Naive thymus-derived CD4-positive, alpha-beta T cell (primary cell): ENCODE data around the gene MTERF4. TPM values are rescaled to one million over a fixed set of nuclear protein-coding genes. Genes with fewer than 3 reads are reported as not detected.

Experiments used
- ATAC-seq: fragments of 150-1000 bp; cut with Tn5 transposase; 2 replicates; pipeline ENCODE4 v1.10.0; 2021; ENCODE audit warnings: mild to moderate bottlenecking, moderate library complexity
- CTCF ChIA-PET: fragments of 350-600 bp; sonication (Branson Sonifier 250); formaldehyde crosslinking; loops from one replicate; lab custom pipeline; 2021; ENCODE audit warnings: antibody characterized with exemption; lab: Charles Lee
- POLR2A ChIA-PET: fragments of 350-600 bp; sonication (Branson Sonifier 250); formaldehyde crosslinking; loops from one replicate; lab custom pipeline; 2021; ENCODE audit warnings: antibody characterized with exemption, inconsistent platforms; lab: Charles Lee
- DNase-seq, 9 donors: peaks; one replicate each; pipeline versions ENCODE4 v3.0.0 to v3.0.0-alpha.2; 2020 to 2022; ENCODE audit warnings: mixed read lengths in 1 of 9
- H3K27ac ChIP-seq: one replicate; pipeline ENCODE4 v1.7.0; 2013; ENCODE audit warnings: mild to moderate bottlenecking, low read depth, low read length, moderate library complexity
- H3K27me3 ChIP-seq, 2 donors: one replicate each; pipeline ENCODE4 v1.7.0; 2013; ENCODE audit warnings: low read length in 2 of 2, mild to moderate bottlenecking in 2 of 2, moderate library complexity in 2 of 2; ENCODE audit not compliant: control insufficient read depth in 2 of 2, insufficient read depth in 2 of 2
- H3K36me3 ChIP-seq, 3 experiments: 1 replicate in 2 of 3; 2 replicates in 1 of 3; pipeline ENCODE4 v1.7.0; 2013; ENCODE audit warnings: low read length in 3 of 3, mild to moderate bottlenecking in 3 of 3, moderate library complexity in 1 of 3; ENCODE audit not compliant: insufficient read depth in 3 of 3, control insufficient read depth in 2 of 3
- H3K4me1 ChIP-seq, 2 donors: one replicate each; pipeline ENCODE4 v1.7.0; 2013; ENCODE audit warnings: low read length in 2 of 2, mild to moderate bottlenecking in 2 of 2, moderate library complexity in 1 of 2; ENCODE audit not compliant: control insufficient read depth in 2 of 2, insufficient read depth in 2 of 2
- H3K4me3 ChIP-seq: 2 replicates; pipeline ENCODE4 v1.7.0; 2013; ENCODE audit warnings: mild to moderate bottlenecking, low read length
- H3K9me3 ChIP-seq, 3 experiments: 1 replicate in 2 of 3; 2 replicates in 1 of 3; pipeline ENCODE4 v1.7.0; 2013; ENCODE audit warnings: low read length in 3 of 3; ENCODE audit not compliant: control insufficient read depth in 2 of 3
- H3K27ac Mint-ChIP-seq, 9 donors: one replicate each; pipeline ENCODE4 v1.8.0; 2020 to 2022; ENCODE audit warnings: mixed read lengths in 9 of 9, mild to moderate bottlenecking in 8 of 9, moderate library complexity in 5 of 9, inconsistent platforms in 2 of 9
- H3K27me3 Mint-ChIP-seq, 5 donors: one replicate each; pipeline ENCODE4 v1.8.0; 2021 to 2022; ENCODE audit warnings: mixed read lengths in 5 of 5, mild to moderate bottlenecking in 1 of 5
- H3K36me3 Mint-ChIP-seq, 5 donors: one replicate each; pipeline ENCODE4 v1.8.0; 2020 to 2022; ENCODE audit warnings: mixed read lengths in 5 of 5, mild to moderate bottlenecking in 3 of 5, inconsistent platforms in 1 of 5
- H3K4me1 Mint-ChIP-seq, 7 donors: one replicate each; pipeline ENCODE4 v1.8.0; 2020 to 2022; ENCODE audit warnings: mixed read lengths in 7 of 7, mild to moderate bottlenecking in 3 of 7, inconsistent platforms in 1 of 7
- H3K4me3 Mint-ChIP-seq, 10 donors: one replicate each; pipeline ENCODE4 v1.8.0; 2020 to 2022; ENCODE audit warnings: mild to moderate bottlenecking in 10 of 10, mixed read lengths in 10 of 10, moderate library complexity in 6 of 10, inconsistent platforms in 2 of 10
- H3K9me3 Mint-ChIP-seq, 11 donors: one replicate each; pipeline ENCODE4 v1.8.0; 2020 to 2022; ENCODE audit warnings: mixed read lengths in 11 of 11, mild to moderate bottlenecking in 4 of 11, inconsistent platforms in 1 of 11, moderate library complexity in 1 of 11
- intact Hi-C, 2 donors: fragments of 100-400 bp; cut with micrococcal nuclease; formaldehyde crosslinking; loops; one replicate each; pipeline ENCODE4 v1.15.1; 2023
- polyA plus RNA-seq, 2 donors: library from polyadenylated mRNA; unstranded; fragments of 300-500 nt; fragmentation: Illumina TruSeq; gene quantifications; one replicate each; pipeline ENCODE4 v1.2.3, GENCODE V29; 2021
- total RNA-seq, 6 experiments: library from RNA in 5 of 6; stranded (reverse) in 5 of 6; gene quantifications; 1 replicate in 5 of 6; 2 replicates in 1 of 6; pipeline ENCODE4 v1.2.3 and lab custom pipeline; 2021 to 2026

The MTERF4 gene
- total and polyA plus RNA-seq, 7 experiments from 2014 or later: 45.3 to 214 (median 82.3) TPM

DNA sequence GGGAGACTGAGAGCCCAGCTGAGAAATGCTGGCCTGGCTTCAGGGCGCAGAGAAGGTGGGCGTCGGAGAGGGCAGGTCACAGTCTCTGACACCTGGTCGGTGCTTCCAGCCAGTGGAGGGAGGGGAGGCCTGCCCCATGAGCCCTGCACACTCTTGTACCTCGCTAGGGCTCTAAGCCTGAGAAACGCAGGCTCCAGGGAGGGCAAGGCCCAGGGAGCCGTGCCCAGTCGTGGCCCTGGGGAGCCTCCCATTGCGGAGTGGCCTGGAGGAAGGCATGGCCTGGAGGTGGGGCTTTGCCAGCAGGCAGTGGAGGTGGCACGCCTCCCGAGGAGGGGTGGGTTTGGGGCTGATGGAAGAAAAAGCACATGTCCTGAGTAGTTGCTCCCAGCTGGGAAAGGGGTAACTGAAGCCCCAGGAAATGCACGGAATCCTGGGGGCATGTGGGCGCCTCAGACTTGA, 39.0 kb downstream of the MTERF4 start:
- Mint-ChIP-seq H3K4me3 (peak overlapping the region in 2 of 10 donors; percentile 55 to 76), H3K4me1 (peaks cover 0 to 9% (median 0%) of the 10 kb centered on the region in 7 donors), H3K27ac (no peak overlapping the region), H3K9me3 (no peaks in the 10 kb centered on the region), H3K27me3 (peaks cover 0 to 5% (median 0%) of the 10 kb centered on the region in 5 donors), H3K36me3 (no peaks in the 10 kb centered on the region)
- Histone ChIP-seq H3K4me1 (peaks cover 0 to 8% of the 10 kb centered on the region in 2 donors), H3K27me3 (no peaks in the 10 kb centered on the region), H3K4me3 (no peak overlapping the region), H3K36me3 (no peaks in the 10 kb centered on the region), H3K27ac (no peak overlapping the region), H3K9me3 (no peaks in the 10 kb centered on the region)
- ChIA-PET CTCF (no interaction called here), POLR2A (interaction anchor here (1.0 kb wide), 1 partner anchor 39 kb away, joined by 5 read pairs; the partner anchor contains the start of gene MTERF4)
- DNase-seq: no peak
- intact Hi-C loops: loop anchor here in 1 of 2 donors (5.0 kb wide), 1 partner anchor 81 kb away; no protein-coding TSS in a partner anchor
- no peak for ATAC-seq

DNA sequence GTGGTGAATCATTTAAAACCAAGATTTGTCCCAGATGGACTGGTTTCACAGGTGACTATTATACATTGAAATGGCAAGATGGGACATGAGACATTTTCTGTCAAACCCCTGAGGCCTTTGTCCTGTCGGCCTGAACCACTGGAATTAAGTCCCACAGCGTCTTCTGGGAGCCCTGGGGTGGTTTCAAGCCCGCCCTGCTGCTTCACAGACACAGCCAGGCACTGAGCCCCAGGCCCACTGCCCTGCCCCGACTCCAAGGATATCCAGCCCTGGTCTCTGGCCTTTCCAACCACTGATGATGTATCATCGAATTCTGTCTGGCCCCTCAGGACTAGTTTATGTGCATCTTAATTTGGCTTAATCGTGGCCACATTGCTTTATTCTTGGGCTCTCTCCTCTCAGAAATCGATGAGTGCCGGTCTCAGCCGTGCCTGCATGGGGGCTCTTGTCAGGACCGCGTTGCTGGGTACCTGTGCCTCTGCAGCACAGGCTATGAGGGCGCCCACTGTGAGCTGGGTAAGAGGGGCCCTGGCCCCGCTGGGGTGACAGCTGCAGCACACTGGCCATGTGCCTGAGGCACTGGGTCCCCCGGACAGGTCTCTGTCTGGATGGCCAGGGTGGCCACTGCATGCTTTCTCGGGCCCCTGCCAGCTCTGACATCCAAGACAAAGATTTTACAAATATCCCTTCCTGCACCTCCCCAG, 39.5 kb downstream of the MTERF4 start:
- Histone ChIP-seq H3K4me1 (peaks cover 0 to 8% of the 10 kb centered on the region in 2 donors), H3K4me3 (no peak overlapping the region), H3K9me3 (no peaks in the 10 kb centered on the region), H3K27ac (no peak overlapping the region), H3K27me3 (no peaks in the 10 kb centered on the region), H3K36me3 (no peaks in the 10 kb centered on the region)
- intact Hi-C loops: loop anchor here in 1 of 2 donors (5.0 kb wide), 1 partner anchor 80 kb away; no protein-coding TSS in a partner anchor
- Mint-ChIP-seq H3K27ac (peak overlapping the region in 1 of 9 donors; percentile 1), H3K36me3 (no peaks in the 10 kb centered on the region), H3K4me3 (peak overlapping the region in 1 of 10 donors; percentile 76), H3K4me1 (peaks cover 0 to 9% (median 0%) of the 10 kb centered on the region in 7 donors), H3K9me3 (no peaks in the 10 kb centered on the region), H3K27me3 (peaks cover 0 to 5% (median 0%) of the 10 kb centered on the region in 5 donors)
- CTCF ChIA-PET: no interaction called here
- POLR2A ChIA-PET: no interaction called here
- DNase-seq (no peak), ATAC-seq (no peak)

DNA sequence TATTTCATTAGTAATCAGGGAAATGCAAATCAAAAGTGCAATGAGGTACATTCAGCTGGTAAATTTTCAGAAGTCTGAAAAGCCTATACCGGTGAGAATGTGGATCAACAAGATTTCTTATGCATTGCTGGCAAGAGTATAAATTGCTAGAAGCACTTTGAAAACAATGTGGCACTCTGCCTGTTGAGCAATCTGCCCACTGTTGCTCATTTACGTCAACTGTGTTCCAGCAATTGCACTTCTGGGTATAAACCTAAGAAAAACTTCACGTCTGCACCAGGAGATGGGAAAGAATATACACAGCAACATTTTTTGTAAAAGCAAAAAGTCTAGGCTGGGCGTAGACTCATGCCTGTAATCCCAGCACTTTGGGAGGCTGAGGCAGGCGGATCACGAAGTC, 40.8 kb downstream of the MTERF4 start:
- peaks cover 0 to 9% (median 0%) of the 10 kb centered on the region in 7 donors for H3K4me1 Mint-ChIP-seq
- H3K27me3 Mint-ChIP-seq: peaks cover 0 to 5% (median 0%) of the 10 kb centered on the region in 5 donors
- H3K9me3 Mint-ChIP-seq: no peaks in the 10 kb centered on the region
- Histone ChIP-seq H3K36me3 (no peaks in the 10 kb centered on the region), H3K27ac (no peak overlapping the region), H3K9me3 (no peaks in the 10 kb centered on the region), H3K4me3 (no peak overlapping the region), H3K4me1 (peaks cover 0 to 8% of the 10 kb centered on the region in 2 donors), H3K27me3 (no peaks in the 10 kb centered on the region)
- H3K36me3 Mint-ChIP-seq: peaks cover 0 to 2% (median 0%) of the 10 kb centered on the region in 5 donors
- intact Hi-C loops: loop anchor here in 1 of 2 donors (5.0 kb wide), 1 partner anchor 79 kb away; no protein-coding TSS in a partner anchor
- ChIA-PET CTCF (no interaction called here), POLR2A (no interaction called here)
- DNase-seq: no peak
- no peak for ATAC-seq
- H3K27ac Mint-ChIP-seq: peak overlapping the region in 1 of 9 donors; percentile 45
- H3K4me3 Mint-ChIP-seq: peak overlapping the region in 1 of 10 donors; percentile 1

DNA sequence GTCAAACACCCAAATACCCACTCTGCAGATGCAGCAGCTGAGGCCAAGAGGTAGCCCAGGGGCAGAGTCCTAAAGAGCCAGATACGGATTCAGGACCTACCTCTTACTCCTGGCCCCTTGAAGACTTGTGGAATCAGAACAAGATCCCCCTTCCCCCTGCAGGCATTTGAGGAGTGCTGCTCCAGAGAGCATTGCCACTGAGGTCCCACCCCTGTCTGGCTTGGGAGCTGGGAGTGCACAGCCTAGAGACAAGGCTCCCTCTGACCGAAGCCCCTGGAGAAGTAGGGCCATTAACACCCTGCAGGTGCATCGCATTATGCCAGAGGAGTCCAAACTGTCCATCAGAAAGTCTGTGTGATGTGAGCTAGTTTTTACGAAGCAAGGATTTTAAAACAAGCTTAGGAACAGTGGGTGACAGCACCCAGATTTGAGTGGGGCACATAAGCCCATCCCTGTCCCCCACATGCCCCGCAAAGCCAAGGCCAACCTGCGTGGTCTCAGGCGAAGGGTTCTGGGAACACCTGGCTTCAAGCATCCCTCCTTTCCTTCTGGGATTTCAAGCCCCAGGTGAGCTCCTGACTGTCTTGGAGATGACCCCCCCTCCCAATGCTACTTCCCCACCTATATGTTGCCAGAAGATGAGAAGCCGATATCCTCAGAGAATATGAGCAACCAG, 48.4 kb downstream of the MTERF4 start:
- no peak overlapping the region for H3K4me3 Mint-ChIP-seq
- no peaks in the 10 kb centered on the region for H3K9me3 Mint-ChIP-seq
- ChIA-PET POLR2A (interaction anchor here (1.1 kb wide), 1 partner anchor 17 kb away, joined by 3 read pairs; no protein-coding TSS in a partner anchor), CTCF (no interaction called here)
- DNase-seq (no peak), ATAC-seq (no peak)
- H3K36me3 ChIP-seq: no peaks in the 10 kb centered on the region
- no peaks in the 10 kb centered on the region for H3K27me3 Mint-ChIP-seq
- no peaks in the 10 kb centered on the region for H3K27me3 ChIP-seq
- no peaks in the 10 kb centered on the region for H3K9me3 ChIP-seq
- H3K4me3 ChIP-seq: no peak overlapping the region
- peaks cover 0 to 4% (median 0%) of the 10 kb centered on the region in 7 donors for H3K4me1 Mint-ChIP-seq
- H3K36me3 Mint-ChIP-seq: peaks cover 0 to 9% (median 0%) of the 10 kb centered on the region in 5 donors
- H3K27ac ChIP-seq: no peak overlapping the region
- no peaks in the 10 kb centered on the region for H3K4me1 ChIP-seq
- intact Hi-C loops: no loop called here
- H3K27ac Mint-ChIP-seq: peak overlapping the region in 1 of 9 donors; percentile 45

DNA sequence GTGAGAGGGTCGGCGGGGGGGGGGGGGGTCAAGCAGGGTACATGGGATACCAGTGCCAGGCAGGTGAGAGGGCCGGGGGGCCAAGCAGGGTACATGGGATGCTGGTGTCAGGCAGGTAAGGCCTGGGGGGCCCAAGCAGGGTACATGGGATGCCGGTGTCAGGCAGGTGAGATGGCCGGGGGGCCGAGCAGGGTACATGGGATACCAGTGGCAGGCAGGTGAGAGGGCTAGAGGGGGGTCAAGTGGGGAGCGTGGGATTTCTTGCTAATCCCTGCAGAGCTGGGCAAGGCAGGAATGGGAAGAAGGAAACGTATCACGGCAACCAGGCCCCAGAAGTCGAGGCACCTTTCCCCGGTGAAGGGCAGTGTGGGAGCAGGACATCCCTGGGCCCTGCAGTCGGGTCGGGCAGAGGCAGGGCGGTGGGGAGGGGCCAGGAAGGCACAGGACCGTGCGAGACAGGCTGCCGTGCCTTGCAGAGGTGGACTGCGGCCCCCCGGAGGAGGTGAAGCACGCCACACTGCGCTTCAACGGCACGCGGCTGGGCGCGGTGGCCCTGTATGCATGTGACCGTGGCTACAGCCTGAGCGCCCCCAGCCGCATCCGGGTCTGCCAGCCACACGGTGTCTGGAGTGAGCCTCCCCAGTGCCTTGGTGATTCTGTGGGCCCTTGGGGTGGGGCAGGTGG, 49.3 kb downstream of the MTERF4 start:
- no peaks in the 10 kb centered on the region for H3K36me3 ChIP-seq
- H3K4me1 ChIP-seq: no peaks in the 10 kb centered on the region
- H3K27me3 ChIP-seq: no peaks in the 10 kb centered on the region
- H3K27ac ChIP-seq: no peak overlapping the region
- peaks cover 0 to 2% (median 0%) of the 10 kb centered on the region in 7 donors for H3K4me1 Mint-ChIP-seq
- ChIA-PET POLR2A (no interaction called here), CTCF (no interaction called here)
- H3K36me3 Mint-ChIP-seq: peaks cover 0 to 9% (median 0%) of the 10 kb centered on the region in 5 donors
- DNase-seq (no peak), ATAC-seq (no peak)
- H3K4me3 ChIP-seq: no peak overlapping the region
- H3K27ac Mint-ChIP-seq: no peak overlapping the region
- no peaks in the 10 kb centered on the region for H3K27me3 Mint-ChIP-seq
- H3K4me3 Mint-ChIP-seq: no peak overlapping the region
- H3K9me3 ChIP-seq: no peaks in the 10 kb centered on the region
- intact Hi-C loops: no loop called here
- H3K9me3 Mint-ChIP-seq: no peaks in the 10 kb centered on the region

DNA sequence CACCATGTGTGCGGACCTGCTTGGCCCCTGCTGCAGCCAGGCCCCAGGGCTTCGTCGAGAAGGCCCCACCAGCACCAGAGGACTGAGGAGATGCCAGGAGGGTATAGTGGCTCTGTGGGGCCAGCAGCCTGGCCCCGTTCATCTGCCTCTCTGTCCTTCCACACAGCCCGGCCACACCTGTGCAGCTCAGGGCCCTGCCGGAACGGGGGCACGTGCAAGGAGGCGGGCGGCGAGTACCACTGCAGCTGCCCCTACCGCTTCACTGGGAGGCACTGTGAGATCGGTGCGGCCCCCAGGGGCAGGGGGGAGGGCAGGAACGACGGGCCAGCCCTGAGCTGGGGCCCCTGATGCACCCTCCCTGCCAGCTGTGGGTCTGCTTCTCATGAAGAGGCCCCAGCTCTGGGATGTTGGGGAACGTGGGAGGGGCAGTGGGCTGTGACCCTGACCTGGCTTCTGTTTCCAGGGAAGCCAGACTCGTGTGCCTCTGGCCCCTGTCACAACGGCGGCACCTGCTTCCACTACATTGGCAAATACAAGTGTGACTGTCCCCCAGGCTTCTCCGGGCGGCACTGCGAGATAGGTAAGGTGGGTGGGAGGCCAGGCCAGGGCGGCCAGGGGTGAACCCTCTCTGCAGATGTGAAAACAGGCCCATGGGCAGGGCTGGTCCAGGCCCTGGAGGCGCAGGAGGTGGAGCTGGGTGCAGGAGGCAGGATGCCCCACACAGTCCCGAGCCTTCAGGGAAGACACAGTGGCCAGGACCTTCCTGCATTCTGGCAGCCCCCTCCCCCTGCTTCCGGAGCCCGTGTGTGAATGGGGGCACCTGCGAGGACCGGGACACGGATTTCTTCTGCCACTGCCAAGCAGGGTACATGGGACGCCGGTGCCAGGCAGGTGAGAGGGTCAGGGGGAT, 50.3 kb downstream of the MTERF4 start:
- DNase-seq: no peak
- no peak for ATAC-seq
- Mint-ChIP-seq H3K27me3 (no peaks in the 10 kb centered on the region), H3K4me3 (no peak overlapping the region), H3K9me3 (no peaks in the 10 kb centered on the region), H3K36me3 (peaks cover 0 to 14% (median 0%) of the 10 kb centered on the region in 5 donors), H3K27ac (no peak overlapping the region), H3K4me1 (no peaks in the 10 kb centered on the region)
- intact Hi-C loops: no loop called here
- Histone ChIP-seq H3K27me3 (no peaks in the 10 kb centered on the region), H3K36me3 (no peaks in the 10 kb centered on the region), H3K4me1 (no peaks in the 10 kb centered on the region), H3K4me3 (no peak overlapping the region), H3K9me3 (no peaks in the 10 kb centered on the region), H3K27ac (no peak overlapping the region)
- CTCF ChIA-PET: no interaction called here
- POLR2A ChIA-PET: no interaction called here
